Measurements from ENCODE around the gene PCGF2. TPM values are rescaled to one million over a fixed set of nuclear protein-coding genes. Genes with fewer than 3 reads are reported as not detected.

PCGF2 gene
- total and polyA plus RNA-seq, 2 of the 8 experiments (the other 6 are each of a cell fraction or from before 2014, with no cell fraction given): 42.1 to 93.3 TPM

DNA sequence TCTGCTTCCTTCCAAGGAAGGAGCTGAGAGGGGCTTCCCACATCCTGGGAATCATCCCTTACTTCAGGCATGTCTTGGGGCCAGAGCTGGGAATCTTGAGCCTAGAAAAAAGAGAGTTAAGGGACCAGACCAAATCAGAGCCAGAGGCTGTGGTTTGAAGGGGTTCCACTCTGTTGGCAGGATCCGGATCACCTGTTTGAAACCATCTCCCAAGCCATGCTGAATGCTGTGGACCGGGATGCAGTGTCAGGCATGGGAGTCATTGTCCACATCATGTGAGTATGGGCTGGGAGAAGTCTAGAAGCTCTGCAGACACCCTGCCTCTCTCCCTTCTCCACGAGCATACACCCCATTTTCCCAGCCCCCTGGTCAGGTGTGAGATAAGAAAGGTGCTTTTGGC is 14.1 kb upstream of the PCGF2 start:
- ChIA-PET CTCF (ENCODE audit: partially characterized antibody) (interaction anchor here (0.6 to 2.4 kb wide), 23 partner anchors 9 to 437 kb away, joined by 3 to 11 read pairs (median 3); partner anchors contain the start of gene PSMB3), POLR2A (ENCODE audit: partially characterized antibody) (interaction anchor here (0.7 to 2.9 kb wide), 8 partner anchors 10 to 92 kb away, joined by 3 to 8 read pairs (median 4); partner anchors contain the start of genes PSMB3 and RPL23)
- Histone ChIP-seq H3K18ac (ENCODE audit: extremely low read depth, low read length) (no peak overlapping the region), H3K79me1 (ENCODE audit: low read depth, low read length) (no peaks in the 10 kb centered on the region), H2AFZ (ENCODE audit: low read length) (no peak overlapping the region), H4K8ac (ENCODE audit: extremely low read depth, insufficient read depth, low read length) (no peak overlapping the region), H4K20me1 (replicated peaks in 1 of 2; ENCODE audit: control insufficient read depth in 1 of 2, insufficient read depth in 2 of 2, low read length in 2 of 2) (peaks cover 0 to 4% of the 10 kb centered on the region in 2 experiments), H2BK20ac (ENCODE audit: low read length) (no peak overlapping the region), H3K27me3 (replicated peaks in 1 of 4; ENCODE audit: control insufficient read depth in 3 of 4, extremely low read depth in 1 of 4, insufficient read depth in 3 of 4, low read length in 3 of 4) (no peaks in the 10 kb centered on the region), H3K14ac (ENCODE audit: insufficient read length) (no peak overlapping the region), H2BK12ac (ENCODE audit: low read depth, low read length) (no peak overlapping the region), H2AK5ac (ENCODE audit: low read depth, low read length) (no peak overlapping the region), H3K79me2 (ENCODE audit: control insufficient read depth in 1 of 2, insufficient read depth in 2 of 2, low read length in 2 of 2) (no peaks in the 10 kb centered on the region), H3K4ac (replicated peaks; ENCODE audit: insufficient read length, low read depth, low read length) (no peak overlapping the region), H3K4me3 (ENCODE audit: extremely low read depth in 1 of 4, insufficient read depth in 2 of 4, low read depth in 3 of 4, low read length in 4 of 4) (no peak overlapping the region), H2BK5ac (ENCODE audit: low read depth, low read length) (no peak overlapping the region), H3K4me1 (replicated peaks in 1 of 4; ENCODE audit: control insufficient read depth in 3 of 4, insufficient read depth in 4 of 4, low read length in 3 of 4) (no peaks in the 10 kb centered on the region), H4K91ac (replicated peaks; ENCODE audit: insufficient read length, low read length) (no peak overlapping the region), H3K9me3 (ENCODE audit: insufficient read depth in 2 of 2, low read depth in 1 of 2, low read length in 1 of 2) (no peaks in the 10 kb centered on the region), H3K56ac (replicated peaks; ENCODE audit: insufficient read length, low read depth, low read length) (no peak overlapping the region), H3K36me3 (ENCODE audit: control insufficient read depth in 2 of 4, insufficient read depth in 4 of 4, low read length in 3 of 4) (peaks cover 22 to 43% (median 40%) of the 10 kb centered on the region in 4 experiments), H2BK120ac (replicated peaks; ENCODE audit: low read depth, low read length) (no peak overlapping the region), H3K4me2 (ENCODE audit: insufficient read depth in 1 of 2, low read depth in 2 of 2, low read length in 2 of 2) (no peak overlapping the region), H4K5ac (ENCODE audit: insufficient read length, low read depth, low read length) (no peak overlapping the region), H3K27ac (ENCODE audit: low read depth, low read length) (no peak overlapping the region), H3K9ac (replicated peaks in 1 of 4; ENCODE audit: extremely low read depth in 1 of 4, low read depth in 3 of 4, low read length in 3 of 4) (no peak overlapping the region), H3K23me2 (ENCODE audit: low read depth, low read length) (no peaks in the 10 kb centered on the region), H2BK15ac (ENCODE audit: low read length) (no peak overlapping the region), H3K23ac (ENCODE audit: insufficient read length) (no peak overlapping the region)
- 89% methylated on average over 3 of the region's 3 CpGs; no CpG with 5 or more reads in 1 of the 2 experiments for WGBS, 2 experiments (ENCODE audit: extremely low coverage in 1 of 2, insufficient coverage in 1 of 2, insufficient read length in 1 of 2, insufficient replicate concordance in 2 of 2, low coverage in 1 of 2, low lambda C conversion rate in 2 of 2, missing lambda C conversion rate in 1 of 2)
- no peak for TF ChIP-seq SP4 (IDR thresholded peaks at IDR 0.05; ENCODE audit: low read length)
- no peak for TF ChIP-seq SIX5 (IDR thresholded peaks at IDR 0.05; ENCODE audit: low read depth, low read length)
- no peak for TF ChIP-seq TAF1 (IDR thresholded peaks at IDR 0.05; ENCODE audit: low read depth, low read length)
- DNase-seq (ENCODE audit: low read depth in 1 of 2, low spot score in 2 of 2) (no peak), FAIRE-seq (no peak)
